Natural killer cell (primary cell): ENCODE measurements around the gene UGT8. TPM values are rescaled to one million over a fixed set of nuclear protein-coding genes. Genes with fewer than 3 reads are reported as not detected.

ENCODE experiments used
- ATAC-seq, 3 donors: fragments of 150-1000 bp in 2 of 3; fragments of 200-7000 bp in 1 of 3; cut with Tn5 transposase; 1 replicate in 1 of 3; 2 replicates in 2 of 3; pipeline ENCODE4 v1.10.0; 2021; ENCODE audit warnings: mild to moderate bottlenecking in 2 of 3, moderate library complexity in 2 of 3
- DNase-seq, 2 donors: peaks; one replicate each; pipeline versions ENCODE4 v3.0.0 to v3.0.0-alpha.2; 2013 to 2021; ENCODE audit warnings: mixed read lengths in 1 of 2
- H3K27ac ChIP-seq: one replicate; pipeline ENCODE4 v1.5.1; 2013; ENCODE audit warnings: mild to moderate bottlenecking, low read length
- H3K27me3 ChIP-seq: one replicate; pipeline ENCODE4 v1.6.1; 2013; ENCODE audit warnings: low read length; ENCODE audit not compliant: control insufficient read depth, insufficient read depth
- H3K36me3 ChIP-seq: one replicate; pipeline ENCODE4 v1.6.1; 2013; ENCODE audit warnings: low read length; ENCODE audit not compliant: control insufficient read depth, insufficient read depth
- H3K4me1 ChIP-seq: one replicate; pipeline ENCODE4 v1.6.1; 2013; ENCODE audit warnings: low read length; ENCODE audit not compliant: control insufficient read depth, insufficient read depth
- H3K4me3 ChIP-seq: one replicate; pipeline ENCODE4 v1.5.1; 2013; ENCODE audit warnings: low read length
- H3K9me3 ChIP-seq: one replicate; pipeline ENCODE4 v1.6.1; 2013; ENCODE audit warnings: low read length; ENCODE audit not compliant: control insufficient read depth, insufficient read depth
- H3K27ac Mint-ChIP-seq, 2 donors: one replicate each; pipeline ENCODE4 v1.8.0; 2022; ENCODE audit warnings: mild to moderate bottlenecking in 2 of 2, mixed read lengths in 2 of 2, moderate library complexity in 1 of 2
- H3K27me3 Mint-ChIP-seq, 2 donors: one replicate each; pipeline ENCODE4 v1.8.0; 2022; ENCODE audit warnings: low read depth in 2 of 2, mixed read lengths in 2 of 2
- H3K36me3 Mint-ChIP-seq: one replicate; pipeline ENCODE4 v1.8.0; 2022; ENCODE audit warnings: mixed read lengths
- H3K4me1 Mint-ChIP-seq, 2 donors: one replicate each; pipeline ENCODE4 v1.8.0; 2022; ENCODE audit warnings: mixed read lengths in 2 of 2
- H3K4me3 Mint-ChIP-seq: one replicate; pipeline ENCODE4 v1.8.0; 2022; ENCODE audit warnings: mild to moderate bottlenecking, moderate library complexity, mixed read lengths
- H3K9me3 Mint-ChIP-seq, 2 donors: one replicate each; pipeline ENCODE4 v1.8.0; 2022; ENCODE audit warnings: mixed read lengths in 2 of 2
- WGBS: methylation state at CpG from one replicate; pipeline ENCODE4 v1.1.7; 2013; ENCODE audit warnings: missing lambda C conversion rate; ENCODE audit not compliant: insufficient coverage; 5-methylcytosine and 5-hydroxymethylcytosine counted together
- intact Hi-C: fragments of 100-400 bp; cut with micrococcal nuclease; formaldehyde crosslinking; loops from one replicate; pipeline ENCODE4 v1.14.2; 2022
- total RNA-seq, 4 donors: library from RNA; stranded (reverse); fragments of 120-200 nt in 1 of 4; gene quantifications; one replicate each; pipeline versions ENCODE4 v1.2.3 to v1.2.4, GENCODE V29; 2013 to 2022
- TF ChIP-seq, protein P1 (sequence below): fragments of 200-600 bp; IDR thresholded peaks from one replicate; pipeline ENCODE4 v1.8.0; 2022; ENCODE audit warnings: antibody characterized with exemption

The UGT8 gene
- total RNA-seq, 3 donors from 2014 or later (not counting 1 experiment from before 2014, with no cell fraction given) = 0.16 to 0.25 TPM; not detected in 1

DNA sequence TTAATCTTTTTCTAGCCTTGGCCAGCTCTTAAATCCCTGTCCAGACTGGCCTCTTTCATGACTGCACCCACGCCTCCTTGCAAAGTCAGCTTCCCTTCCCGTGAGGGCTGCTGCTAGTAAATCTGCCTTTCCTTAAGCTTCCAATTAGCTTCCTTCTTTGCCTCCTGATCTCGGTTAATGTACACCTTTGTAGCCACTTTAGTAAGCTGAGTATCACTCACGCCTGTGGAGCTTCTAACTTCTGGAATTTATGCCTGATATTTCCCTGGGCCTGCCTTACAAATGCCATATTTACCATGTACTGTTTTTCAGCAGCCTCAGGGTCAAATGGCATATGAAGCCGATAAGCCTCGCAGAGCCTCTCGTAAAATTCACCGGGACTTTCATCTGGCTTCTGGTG lies 5.1 kb upstream of the UGT8 start:
- 86% methylated on average over 8 of the region's 8 CpGs for WGBS
- Histone ChIP-seq H3K4me3 (no peak overlapping the region), H3K27ac (no peak overlapping the region), H3K9me3 (no peaks in the 10 kb centered on the region), H3K27me3 (peaks cover 8% of the 10 kb centered on the region), H3K36me3 (no peaks in the 10 kb centered on the region), H3K4me1 (peaks cover 6% of the 10 kb centered on the region)
- TF ChIP-seq, protein P1, sequence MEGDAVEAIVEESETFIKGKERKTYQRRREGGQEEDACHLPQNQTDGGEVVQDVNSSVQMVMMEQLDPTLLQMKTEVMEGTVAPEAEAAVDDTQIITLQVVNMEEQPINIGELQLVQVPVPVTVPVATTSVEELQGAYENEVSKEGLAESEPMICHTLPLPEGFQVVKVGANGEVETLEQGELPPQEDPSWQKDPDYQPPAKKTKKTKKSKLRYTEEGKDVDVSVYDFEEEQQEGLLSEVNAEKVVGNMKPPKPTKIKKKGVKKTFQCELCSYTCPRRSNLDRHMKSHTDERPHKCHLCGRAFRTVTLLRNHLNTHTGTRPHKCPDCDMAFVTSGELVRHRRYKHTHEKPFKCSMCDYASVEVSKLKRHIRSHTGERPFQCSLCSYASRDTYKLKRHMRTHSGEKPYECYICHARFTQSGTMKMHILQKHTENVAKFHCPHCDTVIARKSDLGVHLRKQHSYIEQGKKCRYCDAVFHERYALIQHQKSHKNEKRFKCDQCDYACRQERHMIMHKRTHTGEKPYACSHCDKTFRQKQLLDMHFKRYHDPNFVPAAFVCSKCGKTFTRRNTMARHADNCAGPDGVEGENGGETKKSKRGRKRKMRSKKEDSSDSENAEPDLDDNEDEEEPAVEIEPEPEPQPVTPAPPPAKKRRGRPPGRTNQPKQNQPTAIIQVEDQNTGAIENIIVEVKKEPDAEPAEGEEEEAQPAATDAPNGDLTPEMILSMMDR = no peak
- Mint-ChIP-seq H3K27me3 (peaks cover 9 to 12% of the 10 kb centered on the region in 2 donors), H3K4me3 (no peak overlapping the region), H3K36me3 (no peaks in the 10 kb centered on the region), H3K9me3 (peaks cover 0 to 6% of the 10 kb centered on the region in 2 donors), H3K27ac (no peak overlapping the region), H3K4me1 (no peaks in the 10 kb centered on the region)
- intact Hi-C loops = no loop called here
- no peak for DNase-seq
- no peak for ATAC-seq

DNA sequence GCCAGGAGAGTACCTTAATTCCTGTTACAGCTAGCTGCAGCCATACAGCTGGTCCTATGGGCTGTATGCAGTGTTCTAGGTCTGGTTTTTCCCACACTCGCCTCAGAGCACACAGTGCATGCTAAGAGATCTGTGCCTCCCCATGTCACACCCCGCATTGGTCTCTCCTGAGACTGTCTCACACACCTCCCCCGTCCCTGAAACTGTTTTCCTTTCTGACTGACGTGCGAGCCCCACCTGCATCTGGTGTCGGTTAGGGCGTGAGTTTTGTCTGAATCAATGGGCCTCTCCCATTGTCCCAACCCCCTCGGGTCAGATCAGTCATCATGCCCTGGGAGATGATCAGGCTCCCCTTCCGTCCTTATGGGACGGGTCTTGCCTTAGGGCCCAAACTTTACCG lies 3.4 kb upstream of the UGT8 start:
- H3K27me3 ChIP-seq = peaks cover 12% of the 10 kb centered on the region
- 87% methylated on average over 10 of the region's 11 CpGs for WGBS
- H3K4me3 ChIP-seq = no peak overlapping the region
- DNase-seq (no peak), ATAC-seq (no peak)
- peaks cover 0 to 7% of the 10 kb centered on the region in 2 donors for H3K4me1 Mint-ChIP-seq
- peaks cover 18 to 23% of the 10 kb centered on the region in 2 donors for H3K27me3 Mint-ChIP-seq
- TF ChIP-seq, protein P1 = no peak
- H3K36me3 ChIP-seq = no peaks in the 10 kb centered on the region
- H3K9me3 Mint-ChIP-seq = peaks cover 0 to 6% of the 10 kb centered on the region in 2 donors
- no peak overlapping the region for H3K4me3 Mint-ChIP-seq
- H3K9me3 ChIP-seq = no peaks in the 10 kb centered on the region
- H3K27ac Mint-ChIP-seq = no peak overlapping the region
- intact Hi-C loops = no loop called here
- H3K4me1 ChIP-seq = peaks cover 14% of the 10 kb centered on the region
- H3K27ac ChIP-seq = no peak overlapping the region
- H3K36me3 Mint-ChIP-seq = no peaks in the 10 kb centered on the region

DNA sequence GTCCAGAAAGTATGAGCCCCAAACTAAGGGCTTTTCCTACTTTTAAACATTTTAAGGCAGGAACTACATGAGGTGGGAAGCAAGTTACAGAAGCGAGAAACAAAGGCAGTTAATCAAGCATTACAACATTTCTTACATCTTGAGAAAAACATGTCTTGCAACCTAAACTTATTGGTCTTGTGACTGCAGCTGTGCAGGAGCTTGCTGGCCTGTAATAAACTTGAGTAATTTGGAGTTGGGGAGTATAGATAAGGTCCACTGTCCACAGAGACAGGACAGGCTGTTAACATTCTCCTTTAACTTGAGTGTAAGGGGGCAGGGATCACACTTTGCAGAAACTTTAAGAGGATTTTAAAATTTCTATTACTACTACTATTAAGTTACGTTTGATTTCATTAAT lies 2.7 kb upstream of the UGT8 start:
- H3K4me3 Mint-ChIP-seq = no peak overlapping the region
- WGBS = no CpG with 5 or more reads among the region's 2 CpGs
- H3K36me3 Mint-ChIP-seq = no peaks in the 10 kb centered on the region
- H3K4me1 Mint-ChIP-seq = peaks cover 0 to 7% of the 10 kb centered on the region in 2 donors
- H3K27ac Mint-ChIP-seq = no peak overlapping the region
- H3K27me3 ChIP-seq = peaks cover 12% of the 10 kb centered on the region
- H3K4me3 ChIP-seq = no peak overlapping the region
- peaks cover 22 to 28% of the 10 kb centered on the region in 2 donors for H3K27me3 Mint-ChIP-seq
- intact Hi-C loops = no loop called here
- TF ChIP-seq, protein P1 = no peak
- DNase-seq = no peak
- H3K9me3 Mint-ChIP-seq = peaks cover 0 to 6% of the 10 kb centered on the region in 2 donors
- no peaks in the 10 kb centered on the region for H3K9me3 ChIP-seq
- no peak overlapping the region for H3K27ac ChIP-seq
- H3K4me1 ChIP-seq = peaks cover 14% of the 10 kb centered on the region
- H3K36me3 ChIP-seq = no peaks in the 10 kb centered on the region
- no peak for ATAC-seq
